ENCODE measurements around the gene ESR2. TPM values are rescaled to one million over a fixed set of nuclear protein-coding genes. Genes with fewer than 3 reads are reported as not detected.
"Not testable (repeated sequence)": the region's sequence is repeated elsewhere in the genome, so short reads cannot be mapped to it uniquely, and the experiment has no call there.

Gene ESR2
- total and polyA plus RNA-seq, 4 donors, result 0.01 to 0.28 (median 0.09) TPM

DNA sequence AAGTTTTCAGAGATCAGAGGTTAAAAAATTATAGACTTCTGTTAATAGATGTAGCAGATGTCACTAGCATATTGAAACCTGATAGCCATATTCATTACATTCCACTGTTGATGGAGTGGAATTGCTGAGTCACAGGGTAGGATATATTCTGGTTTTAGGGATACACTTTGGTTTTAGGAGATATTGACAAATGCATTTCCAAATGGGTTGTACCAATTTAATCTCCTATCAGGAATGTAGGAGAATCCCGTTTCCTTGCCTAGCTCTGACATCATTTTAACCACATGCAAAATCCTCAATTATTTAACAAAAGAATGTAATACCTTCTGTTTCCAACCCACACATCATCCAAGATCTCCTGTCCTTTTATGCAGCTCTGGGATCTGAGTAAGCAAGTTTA lies 30.7 kb upstream of the ESR2 start (continued):
- TF ChIP-seq REST (IDR thresholded peaks at IDR 0.05) (no peak), EGR1 (IDR thresholded peaks at IDR 0.05; ENCODE audit: low read depth in 2 of 2) (no peak), RXRA (IDR thresholded peaks at IDR 0.05) (no peak), FOXA2 (IDR thresholded peaks at IDR 0.05) (no peak), HNF4G (IDR thresholded peaks at IDR 0.05) (no peak), ATF3 (IDR thresholded peaks at IDR 0.05) (no peak)

GRCh38 chr14:64324461-64324860 lies 30.3 kb upstream of the ESR2 start:
- no peak for DNase-seq (ENCODE audit: low spot score)
- Histone ChIP-seq H3K27me3 (ENCODE audit: control insufficient read depth in 4 of 4, insufficient read depth in 4 of 4, low read length in 3 of 4) (no peaks in the 10 kb centered on the region), H3K4me1 (ENCODE audit: control insufficient read depth in 4 of 4, insufficient read depth in 4 of 4, low read length in 3 of 4) (peaks cover 0 to 4% (median 0%) of the 10 kb centered on the region in 4 donors), H3K27ac (ENCODE audit: low read depth in 1 of 2, low read length in 2 of 2) (no peak overlapping the region), H3K9me3 (ENCODE audit: control insufficient read depth in 4 of 4, low read length in 3 of 4) (no peaks in the 10 kb centered on the region), H3K9ac (ENCODE audit: low read depth in 1 of 2, low read length in 2 of 2) (no peak overlapping the region), H3K4me3 (ENCODE audit: low read depth in 1 of 3, low read length in 3 of 3) (no peak overlapping the region), H3K36me3 (ENCODE audit: control insufficient read depth in 4 of 4, insufficient read depth in 3 of 4, low read depth in 1 of 4, low read length in 3 of 4) (no peaks in the 10 kb centered on the region)
- WGBS, result 62% methylated on average over 1 of the region's 1 CpG
- TF ChIP-seq, protein P1, sequence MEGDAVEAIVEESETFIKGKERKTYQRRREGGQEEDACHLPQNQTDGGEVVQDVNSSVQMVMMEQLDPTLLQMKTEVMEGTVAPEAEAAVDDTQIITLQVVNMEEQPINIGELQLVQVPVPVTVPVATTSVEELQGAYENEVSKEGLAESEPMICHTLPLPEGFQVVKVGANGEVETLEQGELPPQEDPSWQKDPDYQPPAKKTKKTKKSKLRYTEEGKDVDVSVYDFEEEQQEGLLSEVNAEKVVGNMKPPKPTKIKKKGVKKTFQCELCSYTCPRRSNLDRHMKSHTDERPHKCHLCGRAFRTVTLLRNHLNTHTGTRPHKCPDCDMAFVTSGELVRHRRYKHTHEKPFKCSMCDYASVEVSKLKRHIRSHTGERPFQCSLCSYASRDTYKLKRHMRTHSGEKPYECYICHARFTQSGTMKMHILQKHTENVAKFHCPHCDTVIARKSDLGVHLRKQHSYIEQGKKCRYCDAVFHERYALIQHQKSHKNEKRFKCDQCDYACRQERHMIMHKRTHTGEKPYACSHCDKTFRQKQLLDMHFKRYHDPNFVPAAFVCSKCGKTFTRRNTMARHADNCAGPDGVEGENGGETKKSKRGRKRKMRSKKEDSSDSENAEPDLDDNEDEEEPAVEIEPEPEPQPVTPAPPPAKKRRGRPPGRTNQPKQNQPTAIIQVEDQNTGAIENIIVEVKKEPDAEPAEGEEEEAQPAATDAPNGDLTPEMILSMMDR (IDR thresholded peaks at IDR 0.05; ENCODE audit: low read depth, low read length, missing input control), result no peak
- no peak for TF ChIP-seq REST (IDR thresholded peaks at IDR 0.05)
- no peak for TF ChIP-seq HNF4G (IDR thresholded peaks at IDR 0.05)

- 88% methylated on average over 5 of the region's 5 CpGs for WGBS
- H3K36me3 ChIP-seq (ENCODE audit: control insufficient read depth in 4 of 4, insufficient read depth in 3 of 4, low read depth in 1 of 4, low read length in 3 of 4); H3K9ac ChIP-seq (ENCODE audit: low read depth in 1 of 2, low read length in 2 of 2); H3K27ac ChIP-seq (ENCODE audit: low read depth in 1 of 2, low read length in 2 of 2); H3K4me3 ChIP-seq (ENCODE audit: low read depth in 1 of 3, low read length in 3 of 3); H3K27me3 ChIP-seq (ENCODE audit: control insufficient read depth in 4 of 4, insufficient read depth in 4 of 4, low read length in 3 of 4); DNase-seq (ENCODE audit: low spot score); H3K4me1 ChIP-seq (ENCODE audit: control insufficient read depth in 4 of 4, insufficient read depth in 4 of 4, low read length in 3 of 4); H3K9me3 ChIP-seq (ENCODE audit: control insufficient read depth in 4 of 4, low read length in 3 of 4): not testable (repeated sequence)
Observed at GRCh38 chr14:64320362-64320761, 26.2 kb upstream of the ESR2 start.

Measured in liver (tissue), 9 donors.